Fibroblast of mammary gland (primary cell): ENCODE measurements around the gene AFMID.
"Not testable (repeated sequence)": the region's sequence is repeated elsewhere in the genome, so short reads cannot be mapped to it uniquely, and the experiment has no call there.

Experiments used
- DNase-seq: peaks from one replicate; pipeline ENCODE4 v3.0.0-alpha.2; 2010; ENCODE audit warnings: low read depth
- H3K4me3 ChIP-seq: 2 replicates; pipeline ENCODE4 v1.5.1; 2011; ENCODE audit warnings: low read depth, mild to moderate bottlenecking, low read length, moderate library complexity; ENCODE audit not compliant: control insufficient read depth
- TF ChIP-seq, protein P1 (sequence below): conservative IDR thresholded peaks from 2 replicates; pipeline ENCODE4 v1.5.1; 2011; ENCODE audit warnings: low read depth, low read length, inconsistent platforms; ENCODE audit not compliant: control insufficient read depth, insufficient read depth

Gene AFMID

DNA sequence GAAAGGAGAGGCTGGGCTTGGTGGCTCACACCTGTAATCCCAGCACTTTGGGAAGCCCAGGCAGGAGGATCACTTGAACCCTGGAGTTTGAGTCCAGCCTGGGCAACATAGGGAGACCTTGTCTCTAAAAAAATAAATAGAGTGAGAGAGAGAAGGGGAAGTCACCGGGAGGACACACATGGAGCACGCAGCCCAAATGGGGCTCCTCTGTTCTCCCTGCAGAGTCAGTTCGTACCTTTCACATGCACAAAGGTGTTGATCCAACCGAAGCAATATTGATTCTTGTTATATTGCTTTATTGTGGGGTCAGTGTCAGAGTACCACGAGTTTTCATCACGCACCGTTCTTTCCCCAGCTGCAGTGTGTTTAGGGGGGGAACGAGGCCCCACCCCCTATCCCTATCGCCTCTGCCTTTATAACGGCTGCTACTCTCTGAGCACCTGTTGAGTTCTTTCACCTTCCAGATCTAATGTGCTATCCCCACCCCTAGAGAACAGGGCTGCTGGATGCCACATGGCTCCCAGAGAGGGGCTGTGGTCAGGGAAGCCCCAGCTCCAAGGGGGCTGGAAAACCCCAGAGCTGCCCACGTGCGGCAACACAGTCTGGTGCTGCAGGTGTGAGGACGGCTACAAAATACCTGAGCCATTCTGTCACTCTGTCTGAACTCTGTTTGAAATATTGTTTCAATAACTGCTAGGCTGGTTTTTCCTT, 43.2 kb downstream of the AFMID start:
- TF ChIP-seq, protein P1, sequence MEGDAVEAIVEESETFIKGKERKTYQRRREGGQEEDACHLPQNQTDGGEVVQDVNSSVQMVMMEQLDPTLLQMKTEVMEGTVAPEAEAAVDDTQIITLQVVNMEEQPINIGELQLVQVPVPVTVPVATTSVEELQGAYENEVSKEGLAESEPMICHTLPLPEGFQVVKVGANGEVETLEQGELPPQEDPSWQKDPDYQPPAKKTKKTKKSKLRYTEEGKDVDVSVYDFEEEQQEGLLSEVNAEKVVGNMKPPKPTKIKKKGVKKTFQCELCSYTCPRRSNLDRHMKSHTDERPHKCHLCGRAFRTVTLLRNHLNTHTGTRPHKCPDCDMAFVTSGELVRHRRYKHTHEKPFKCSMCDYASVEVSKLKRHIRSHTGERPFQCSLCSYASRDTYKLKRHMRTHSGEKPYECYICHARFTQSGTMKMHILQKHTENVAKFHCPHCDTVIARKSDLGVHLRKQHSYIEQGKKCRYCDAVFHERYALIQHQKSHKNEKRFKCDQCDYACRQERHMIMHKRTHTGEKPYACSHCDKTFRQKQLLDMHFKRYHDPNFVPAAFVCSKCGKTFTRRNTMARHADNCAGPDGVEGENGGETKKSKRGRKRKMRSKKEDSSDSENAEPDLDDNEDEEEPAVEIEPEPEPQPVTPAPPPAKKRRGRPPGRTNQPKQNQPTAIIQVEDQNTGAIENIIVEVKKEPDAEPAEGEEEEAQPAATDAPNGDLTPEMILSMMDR = no peak
- no peak for DNase-seq

DNA sequence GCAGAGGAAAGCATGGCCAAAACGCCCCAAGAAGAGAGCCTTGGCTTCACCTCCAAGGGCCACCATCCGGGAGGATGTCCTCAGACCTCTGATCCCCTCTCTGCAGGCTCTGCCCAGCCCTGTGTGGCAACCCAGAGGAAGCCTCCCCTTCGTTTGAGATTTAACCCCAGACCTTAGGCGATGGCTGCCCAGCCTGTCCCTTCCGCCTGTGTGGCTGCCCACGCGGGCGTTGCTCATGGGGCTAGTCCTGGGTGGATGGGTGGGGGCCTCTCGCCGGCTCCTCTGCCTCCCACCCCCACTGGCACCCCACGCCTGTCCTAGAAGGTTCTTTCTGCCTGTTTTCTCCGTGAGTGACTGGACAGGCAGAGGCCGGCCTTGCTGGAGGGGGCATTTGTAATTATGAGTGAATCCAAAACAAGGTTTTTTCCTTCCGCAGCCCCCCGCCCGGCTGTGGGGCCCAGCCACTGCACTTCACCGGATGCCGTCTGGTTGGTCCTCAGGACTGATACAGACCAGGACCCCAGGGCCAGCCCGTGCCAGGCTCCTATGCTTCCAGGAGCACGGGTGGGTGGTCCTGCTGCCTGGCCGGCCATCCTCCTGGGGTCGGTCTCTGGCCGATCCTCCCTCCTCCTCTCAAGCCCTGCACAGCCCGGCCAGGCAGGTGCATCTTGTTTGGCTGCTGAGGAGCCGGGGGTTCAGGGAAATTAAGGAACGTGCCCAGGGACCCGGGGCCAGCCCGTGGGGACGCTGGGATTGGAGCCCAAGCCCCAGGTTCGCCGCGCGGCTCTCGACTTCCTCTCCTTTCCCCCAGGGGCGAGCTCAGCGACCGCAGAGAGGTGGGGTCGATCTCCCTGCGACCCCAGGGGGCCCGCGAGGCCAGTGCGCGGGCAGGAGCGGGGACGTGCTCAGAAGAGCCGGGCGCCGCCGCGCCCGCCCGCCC, 44.1 kb downstream of the AFMID start, which contains the start of gene TMEM235:
TSS of gene TMEM235 (plus strand) at position 636 of the 940 bp plus-strand sequence. CDS start 393 bp downstream, outside the sequence.
- no peak within 1 kb of the TSS for H3K4me3 ChIP-seq
- TF ChIP-seq, protein P1 = no peak
- DNase-seq = no peak

More for the DNA sequence above, 43.2 kb downstream of the AFMID start:
- H3K4me3 ChIP-seq = no peak overlapping the region

GRCh38 chr17:78231991-78232858, 45.1 kb downstream of the AFMID start:
- H3K4me3 ChIP-seq = no peak overlapping the region
- DNase-seq = no peak
- TF ChIP-seq, protein P1 = no peak

- TF ChIP-seq, protein P1 = no peak
- no peak overlapping the region for H3K4me3 ChIP-seq
- no peak for DNase-seq
These were observed 45.7 kb downstream of the AFMID start for GRCh38 chr17:78232859-78233173.

DNA sequence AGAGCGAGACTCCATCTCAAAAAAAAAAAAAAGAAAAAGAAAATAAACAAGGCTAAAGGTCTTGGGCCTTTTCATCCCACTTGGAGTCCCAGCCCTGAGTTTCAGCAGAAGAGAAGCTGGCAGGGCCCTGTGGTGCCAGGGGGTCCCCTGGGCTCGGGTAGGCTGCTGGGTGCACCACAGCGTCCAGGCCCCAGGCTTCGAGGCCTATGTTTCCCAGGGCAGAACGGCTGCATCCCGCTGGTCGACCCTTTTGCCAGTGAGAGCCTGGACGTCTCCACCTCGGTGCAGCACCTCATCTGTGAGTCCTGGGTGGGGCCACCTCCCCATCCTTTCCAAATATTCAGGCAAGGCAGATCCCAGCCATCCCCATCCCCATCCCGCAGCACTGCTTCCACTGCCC, 46.5 kb downstream of the AFMID start:
- no peak overlapping the region for H3K4me3 ChIP-seq
- no peak for DNase-seq
- TF ChIP-seq, protein P1 = no peak

DNA sequence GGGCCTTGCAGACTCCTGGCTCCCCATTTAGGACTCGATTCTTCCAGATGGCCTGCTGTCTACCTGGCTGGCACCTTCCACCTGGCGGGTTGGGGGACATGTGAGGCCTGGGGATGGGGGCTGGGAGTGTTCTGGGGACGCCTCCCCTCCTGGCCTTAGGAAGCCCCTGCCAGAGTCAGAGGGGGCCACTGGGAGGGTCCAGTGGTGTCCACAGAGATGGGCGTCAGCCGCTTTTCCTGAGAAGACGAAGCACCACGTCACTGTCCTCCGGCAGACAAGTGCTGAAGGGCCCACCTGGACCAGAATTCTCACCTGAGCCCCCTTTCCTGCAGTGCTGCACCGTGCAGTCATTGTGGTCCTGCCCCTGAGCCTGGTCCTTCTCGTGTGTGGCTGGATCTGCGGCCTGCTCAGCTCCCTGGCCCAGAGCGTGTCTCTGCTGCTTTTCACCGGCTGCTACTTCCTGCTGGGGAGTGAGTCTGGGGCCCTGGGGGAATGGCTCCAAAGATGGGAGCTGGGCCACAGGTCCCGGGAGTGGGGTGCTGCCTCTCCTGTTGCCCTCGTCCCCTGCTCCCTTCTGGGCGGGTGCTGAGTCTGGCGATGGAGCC, 47.2 kb downstream of the AFMID start:
- TF ChIP-seq, protein P1 = no peak
- no peak overlapping the region for H3K4me3 ChIP-seq
- DNase-seq = no peak

DNA sequence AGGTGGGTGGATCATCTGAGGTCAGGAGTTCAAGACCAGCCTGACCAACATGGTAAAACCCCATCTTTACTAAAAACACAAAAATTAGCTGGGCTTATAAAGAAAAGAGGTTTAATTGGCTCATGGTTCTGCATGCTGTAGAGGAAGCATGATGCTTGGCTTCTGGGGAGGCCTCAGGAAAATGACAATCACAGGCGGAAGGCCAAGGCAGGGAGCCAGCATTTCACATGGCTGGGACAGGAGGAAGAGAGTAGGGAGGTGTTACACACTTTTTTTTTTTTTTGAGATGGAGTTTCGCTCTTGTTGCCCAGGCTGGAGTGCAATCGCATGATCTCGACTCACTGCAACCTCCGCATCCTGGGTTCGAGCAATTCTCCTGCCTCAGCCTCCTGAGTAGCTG, 47.9 kb downstream of the AFMID start:
- H3K4me3 ChIP-seq, DNase-seq: not testable (repeated sequence)
